Stimulated activated CD8-positive, alpha-beta memory T cell treated with anti-CD3 and anti-CD28 coated beads, Interleukin-7, amount 100 ng/mL, for 1 hour (primary cell): Measurements from ENCODE around the gene CFAP52.
"Not testable (repeated sequence)": the region's sequence is repeated elsewhere in the genome, so short reads cannot be mapped to it uniquely, and the experiment has no call there.

Experiments
- DNase-seq, 2 donors: peaks; one replicate each; pipeline ENCODE4 v3.0.0-alpha.2; 2020; ENCODE audit warnings: low read depth in 2 of 2

Gene CFAP52

GRCh38 chr17:9568957-9569588 is 7.4 kb upstream of the CFAP52 start:
- no peak for DNase-seq

GRCh38 chr17:9571201-9571600 is 5.2 kb upstream of the CFAP52 start:
- no peak for DNase-seq

- DNase-seq = peak; percentile 54 to 61
Observed at GRCh38 chr17:9575381-9576101, 901 bp upstream of the CFAP52 start, which contains the start of gene STX8. TSS of gene STX8 (minus strand) at chr17:9575820. CDS start at chr17:9575808, 12 bp downstream.

GRCh38 chr17:9577373-9577709 is 899 bp downstream of the CFAP52 start:
- no peak for DNase-seq

GRCh38 chr17:9587969-9588656 is 11.7 kb downstream of the CFAP52 start:
- no peak for DNase-seq

GRCh38 chr17:9594065-9594464 is 17.6 kb downstream of the CFAP52 start:
- DNase-seq = no peak

GRCh38 chr17:9597638-9598037 is 21.2 kb downstream of the CFAP52 start:
- DNase-seq = not testable (repeated sequence)

- DNase-seq = no peak
Observed at GRCh38 chr17:9598661-9599060, 22.2 kb downstream of the CFAP52 start.

- DNase-seq = not testable (repeated sequence)
Observed at GRCh38 chr17:9604583-9604982, 28.1 kb downstream of the CFAP52 start.

GRCh38 chr17:9606453-9606852 is 30.0 kb downstream of the CFAP52 start:
- no peak for DNase-seq

GRCh38 chr17:9607058-9607457 is 30.6 kb downstream of the CFAP52 start:
- DNase-seq = not testable (repeated sequence)

- DNase-seq = no peak
Observed at GRCh38 chr17:9611557-9611956, 35.1 kb downstream of the CFAP52 start.

- no peak for DNase-seq
Observed at GRCh38 chr17:9612006-9612405, 35.6 kb downstream of the CFAP52 start.

GRCh38 chr17:9615486-9615885 is 39.0 kb downstream of the CFAP52 start:
- no peak for DNase-seq

- DNase-seq = no peak
Observed at GRCh38 chr17:9622961-9623360, 46.5 kb downstream of the CFAP52 start.

- DNase-seq = no peak
Observed at GRCh38 chr17:9628509-9628908, 52.1 kb downstream of the CFAP52 start.

- no peak for DNase-seq
Observed at GRCh38 chr17:9632741-9633140, 56.3 kb downstream of the CFAP52 start.

- no peak for DNase-seq
Observed at GRCh38 chr17:9635340-9635739, 58.9 kb downstream of the CFAP52 start.

GRCh38 chr17:9636501-9636900 is 60.1 kb downstream of the CFAP52 start:
- no peak for DNase-seq

- DNase-seq = not testable (repeated sequence)
Observed at GRCh38 chr17:9640388-9640787, 63.9 kb downstream of the CFAP52 start.

- no peak for DNase-seq
Observed at GRCh38 chr17:9643611-9644010, 67.2 kb downstream of the CFAP52 start.

GRCh38 chr17:9644910-9645751 is 68.7 kb downstream of the CFAP52 start, which contains the start of gene USP43:
TSS of gene USP43 (plus strand) at chr17:9645517. CDS start at chr17:9645633, 116 bp downstream.
- DNase-seq = no peak
